GM19372 (cell line): Measurements from ENCODE around the gene SEMA3B.

Experiments used
- ATAC-seq: cut with Tn5 transposase; IDR thresholded peaks from one replicate; pipeline ENCODE4 v1.9.1; 2021; ENCODE audit warnings: mild to moderate bottlenecking, low read depth, moderate library complexity; ENCODE audit not compliant: unreplicated experiment

SEMA3B gene

GRCh38 chr3:50289130-50289529, 20.2 kb downstream of the SEMA3B start:
- ATAC-seq, result no peak

- no peak for ATAC-seq
These were observed 21.3 kb downstream of the SEMA3B start for GRCh38 chr3:50290161-50290641.

- peak; percentile 96 for ATAC-seq
These were observed 23.5 kb downstream of the SEMA3B start, which contains the start of gene IFRD2 for GRCh38 chr3:50292159-50293078. Gene IFRD2, minus strand, starts transcription at chr3:50292429. Its CDS starts 155 bp downstream, at chr3:50292274.

- no peak for ATAC-seq
These were observed 24.3 kb downstream of the SEMA3B start for GRCh38 chr3:50293079-50293801.

DNA sequence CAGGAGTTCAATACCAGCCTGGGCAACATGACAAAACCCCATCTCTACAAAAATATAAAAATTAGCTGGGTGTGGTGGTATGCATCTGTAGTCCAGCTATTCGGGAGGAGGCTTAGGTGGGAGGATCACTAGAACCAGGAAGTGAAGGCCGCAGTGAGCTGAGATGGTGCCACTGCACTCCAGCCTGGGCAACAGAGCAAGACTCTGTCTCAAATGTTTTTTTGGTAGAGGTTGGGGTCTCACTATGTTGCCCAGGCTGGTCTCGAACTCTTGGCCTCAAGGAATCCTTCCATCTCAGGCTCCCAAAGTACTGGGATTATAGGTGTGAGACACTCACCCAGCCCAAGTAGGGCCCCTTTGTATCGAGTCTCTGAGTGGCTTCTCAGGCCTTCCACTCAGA, 25.1 kb downstream of the SEMA3B start:
- no peak for ATAC-seq

- no peak for ATAC-seq
These were observed 25.8 kb downstream of the SEMA3B start for GRCh38 chr3:50294492-50295403.

DNA sequence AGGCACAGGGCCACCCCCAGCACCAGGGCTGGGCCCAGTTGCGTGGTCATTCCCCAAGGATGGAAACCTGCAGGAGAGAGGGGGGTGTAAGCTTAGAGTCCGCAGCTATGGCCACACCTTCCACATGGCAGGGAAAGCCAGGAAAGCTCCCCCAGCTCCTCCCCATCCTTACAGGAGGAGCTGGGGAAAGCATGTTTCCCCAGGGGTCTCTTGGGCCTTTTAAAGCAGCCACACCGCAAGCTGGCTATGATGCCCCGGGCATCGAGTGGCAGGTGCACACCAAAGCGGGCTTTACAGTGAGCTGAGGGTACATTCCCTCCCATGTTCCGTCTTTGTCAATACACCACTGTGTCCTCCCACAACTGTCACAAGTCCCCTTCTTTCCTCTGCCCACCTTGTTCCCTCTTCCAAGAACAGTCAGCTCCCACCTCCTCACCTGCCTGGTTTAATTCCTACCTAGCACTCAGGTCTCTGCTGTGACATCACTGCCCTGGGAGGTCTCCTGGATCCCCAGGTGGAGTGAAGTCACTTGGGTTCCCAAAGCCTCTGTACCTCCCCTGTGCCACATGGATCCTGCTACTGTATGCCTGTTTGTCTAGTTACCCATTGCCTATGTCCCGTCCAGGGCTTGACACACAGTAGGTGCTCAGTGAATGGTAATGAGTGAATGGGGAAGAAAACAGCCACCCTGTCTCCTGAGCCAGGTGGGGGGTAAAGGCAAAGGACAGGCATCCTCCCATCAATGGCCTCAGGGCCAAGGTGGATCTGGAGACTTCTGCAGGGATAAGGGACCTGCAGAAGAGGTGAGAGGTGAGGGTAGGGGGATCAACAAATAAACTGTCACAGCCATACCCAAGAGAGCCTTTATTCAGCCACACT, 26.8 kb downstream of the SEMA3B start:
- ATAC-seq, result no peak

DNA sequence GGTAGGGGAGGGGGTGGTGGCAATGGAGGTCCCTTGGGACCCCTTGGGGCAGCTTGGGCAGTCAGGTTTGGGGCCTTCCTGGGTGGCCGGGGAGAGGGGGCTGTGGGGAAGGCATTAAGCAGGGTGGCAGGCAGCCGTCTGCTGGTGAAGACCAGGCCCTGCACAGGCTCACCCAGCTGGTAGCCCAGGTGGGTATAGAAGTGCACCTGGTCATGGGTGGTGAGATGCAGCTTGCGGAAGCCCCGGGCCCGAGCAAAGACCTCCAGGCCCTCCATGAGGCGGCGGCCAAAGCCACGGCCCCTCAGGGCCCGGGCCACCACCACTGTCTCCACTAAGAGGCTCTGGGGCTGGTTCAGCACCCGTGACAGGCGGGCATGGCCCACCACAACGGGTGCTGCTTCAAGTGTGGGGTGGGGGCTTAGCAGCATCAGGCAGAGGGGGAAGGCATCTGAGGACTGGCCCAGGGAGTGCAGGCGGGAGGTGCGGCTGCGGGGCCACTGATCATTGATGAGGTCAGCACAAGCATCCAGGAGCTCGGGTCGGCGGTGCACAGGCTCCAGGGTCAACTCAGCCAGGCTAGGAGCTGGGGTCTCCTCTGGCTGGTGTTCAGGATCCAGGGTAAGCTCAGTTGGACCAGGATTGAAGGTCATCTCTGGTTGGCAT, 27.9 kb downstream of the SEMA3B start:
- no peak for ATAC-seq

DNA sequence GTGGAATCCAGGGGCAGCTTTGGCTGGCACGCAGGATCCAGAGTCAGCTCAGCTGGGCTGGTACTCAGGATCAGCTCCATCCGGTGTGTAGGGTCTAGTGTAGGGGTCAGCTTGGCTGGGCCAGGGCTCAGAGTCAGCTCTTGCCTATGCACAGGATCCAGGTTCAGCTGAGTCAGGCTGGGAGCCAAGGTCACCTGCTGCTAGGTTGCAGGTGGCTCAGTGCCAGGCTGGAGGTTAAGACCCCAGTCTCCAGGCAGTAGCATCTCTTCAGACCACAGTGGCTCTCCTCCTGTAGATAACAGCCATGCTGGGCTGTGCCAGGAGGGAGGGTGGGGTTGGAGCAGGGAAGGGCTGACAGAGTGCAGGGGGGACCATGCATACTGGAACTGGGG, 28.4 kb downstream of the SEMA3B start:
- no peak for ATAC-seq

- no peak for ATAC-seq
These were observed 29.2 kb downstream of the SEMA3B start for GRCh38 chr3:50297896-50298725.

DNA sequence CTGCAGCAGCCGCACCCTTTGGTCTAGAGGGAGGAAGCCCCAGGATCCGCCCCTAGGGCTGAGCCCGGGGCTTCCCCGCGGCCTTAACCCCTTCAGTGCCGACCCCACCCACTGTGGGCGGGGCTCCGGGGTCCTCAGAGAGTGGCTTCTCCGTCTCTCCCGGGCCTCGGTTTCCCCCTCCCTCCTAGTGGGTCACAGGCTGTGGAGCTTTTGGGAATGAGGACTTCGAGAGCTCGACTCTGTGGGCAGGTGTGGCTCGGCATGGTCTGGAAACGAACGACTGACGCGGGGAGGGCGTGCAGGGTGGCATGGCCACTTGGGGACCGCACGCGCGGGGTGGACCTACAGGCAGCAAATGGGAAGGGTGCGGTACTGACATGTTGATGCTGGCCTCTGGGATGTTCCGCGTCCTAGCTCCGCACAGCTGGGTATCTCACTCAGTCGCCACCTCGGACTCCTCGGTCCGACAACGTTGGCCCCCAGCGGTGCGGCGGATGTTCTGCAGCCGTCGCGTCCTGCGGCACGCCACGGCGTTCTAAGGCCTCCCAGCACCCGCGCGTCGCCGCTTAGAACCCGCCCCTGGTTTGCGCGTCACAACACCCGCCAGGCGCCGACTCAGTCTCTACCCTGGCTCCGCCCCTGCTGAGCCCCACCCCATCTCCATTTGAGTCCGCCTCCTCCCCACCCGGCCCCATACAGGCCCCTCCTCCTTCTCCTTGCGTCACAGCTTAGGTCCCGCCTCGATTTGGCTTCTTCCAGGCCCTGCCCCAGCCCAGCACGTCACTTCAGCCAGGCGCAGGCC, 30.1 kb downstream of the SEMA3B start, which contains the start of the genes HYAL3 and NAA80:
TSS of gene HYAL3 (minus strand) at position 570 of the 802 bp plus-strand sequence. CDS start 3,803 bp downstream, outside the sequence.
TSS of gene NAA80 (minus strand) at position 570 of the 802 bp plus-strand sequence. CDS start 1,942 bp downstream, outside the sequence.
- ATAC-seq, result peak; percentile 86

- ATAC-seq, result no peak
These were observed 30.6 kb downstream of the SEMA3B start for GRCh38 chr3:50299638-50299928.

- ATAC-seq, result no peak
These were observed 31.2 kb downstream of the SEMA3B start for GRCh38 chr3:50299929-50300680.

DNA sequence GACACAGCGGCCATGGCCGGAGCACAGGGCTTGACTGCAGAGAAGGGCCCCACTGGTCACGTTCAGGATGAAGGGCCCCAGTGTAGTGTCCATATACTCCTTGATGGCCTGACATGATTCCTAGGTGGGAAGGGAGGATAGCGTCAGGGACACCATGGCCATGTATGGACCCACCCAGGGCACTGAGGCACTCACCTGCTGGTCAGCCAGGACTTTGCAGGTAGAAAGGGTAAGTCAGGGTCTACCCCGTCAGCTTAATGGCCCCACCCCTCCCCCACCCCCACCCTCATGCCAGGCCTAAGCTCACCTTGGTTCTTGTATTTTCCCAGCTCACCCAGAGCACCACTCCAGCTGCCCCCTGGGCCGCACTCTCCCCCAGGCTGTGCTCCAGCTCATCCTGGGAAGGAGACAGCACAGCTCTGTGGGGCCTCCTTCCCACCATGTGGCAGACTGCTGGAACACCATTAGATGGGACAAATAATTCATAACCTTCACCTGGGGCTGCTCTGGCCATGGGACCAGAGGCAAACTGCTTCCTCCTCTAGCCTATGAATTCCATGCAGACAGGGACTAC, 31.8 kb downstream of the SEMA3B start:
- ATAC-seq, result no peak

GRCh38 chr3:50302095-50303012, 33.4 kb downstream of the SEMA3B start:
- no peak for ATAC-seq
